Keratinocyte (primary cell): ENCODE results near the gene NAV3.

Experiments used
- EZH2 ChIP-seq: IDR thresholded peaks from one replicate; pipeline ENCODE4 v1.6.1; 2012; ENCODE audit warnings: inconsistent platforms, mild to moderate bottlenecking, low read length, moderate library complexity
- TF ChIP-seq, protein P1 (sequence below), 3 experiments: IDR thresholded peaks in 1 of 3; conservative IDR thresholded peaks in 1 of 3; optimal IDR thresholded peaks in 1 of 3; 2 replicates in 2 of 3; 3 replicates in 1 of 3; pipeline versions ENCODE3 to v1.5.1; 2011; ENCODE audit warnings: low read length in 3 of 3, mild to moderate bottlenecking in 3 of 3, moderate library complexity in 2 of 3, control low read depth in 1 of 3, inconsistent platforms in 1 of 3; ENCODE audit not compliant: insufficient read depth in 2 of 3; ENCODE audit errors: extremely low read depth in 1 of 3

DNA sequence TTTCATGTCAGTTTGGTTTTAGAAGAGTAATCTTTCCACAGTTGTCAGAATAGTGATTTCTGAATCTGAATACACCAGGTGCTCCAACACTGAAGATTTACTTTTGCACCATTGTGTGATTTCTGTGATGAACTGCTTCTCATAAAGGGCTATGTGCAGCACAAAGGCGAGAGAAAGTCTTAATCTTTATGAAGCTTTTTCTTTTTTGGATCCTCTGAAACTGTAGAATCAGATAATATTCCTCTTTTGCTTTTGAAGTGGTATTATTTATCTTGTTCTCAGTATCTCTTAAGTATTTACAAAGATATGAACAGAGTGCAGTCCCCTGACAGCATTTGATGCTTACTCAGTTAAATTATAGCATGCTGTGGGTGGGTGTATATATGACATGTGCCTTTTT lies 207.8 kb downstream of the NAV3 start:
- TF ChIP-seq, protein P1, sequence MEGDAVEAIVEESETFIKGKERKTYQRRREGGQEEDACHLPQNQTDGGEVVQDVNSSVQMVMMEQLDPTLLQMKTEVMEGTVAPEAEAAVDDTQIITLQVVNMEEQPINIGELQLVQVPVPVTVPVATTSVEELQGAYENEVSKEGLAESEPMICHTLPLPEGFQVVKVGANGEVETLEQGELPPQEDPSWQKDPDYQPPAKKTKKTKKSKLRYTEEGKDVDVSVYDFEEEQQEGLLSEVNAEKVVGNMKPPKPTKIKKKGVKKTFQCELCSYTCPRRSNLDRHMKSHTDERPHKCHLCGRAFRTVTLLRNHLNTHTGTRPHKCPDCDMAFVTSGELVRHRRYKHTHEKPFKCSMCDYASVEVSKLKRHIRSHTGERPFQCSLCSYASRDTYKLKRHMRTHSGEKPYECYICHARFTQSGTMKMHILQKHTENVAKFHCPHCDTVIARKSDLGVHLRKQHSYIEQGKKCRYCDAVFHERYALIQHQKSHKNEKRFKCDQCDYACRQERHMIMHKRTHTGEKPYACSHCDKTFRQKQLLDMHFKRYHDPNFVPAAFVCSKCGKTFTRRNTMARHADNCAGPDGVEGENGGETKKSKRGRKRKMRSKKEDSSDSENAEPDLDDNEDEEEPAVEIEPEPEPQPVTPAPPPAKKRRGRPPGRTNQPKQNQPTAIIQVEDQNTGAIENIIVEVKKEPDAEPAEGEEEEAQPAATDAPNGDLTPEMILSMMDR (optimal IDR thresholded peaks at IDR 0.05 in 1 of 3, IDR thresholded peaks at IDR 0.05 in 1 of 3, conservative IDR thresholded peaks at IDR 0.05 in 1 of 3; ENCODE audit: extremely low read depth in 1 of 3, insufficient read depth in 2 of 3, low read length in 3 of 3), result no peak
- TF ChIP-seq EZH2, result no peak
